Regular cardiac myocyte (primary cell): ENCODE results near the gene PIGW. TPM values are rescaled to one million over a fixed set of nuclear protein-coding genes. Genes with fewer than 3 reads are reported as not detected.

Experiments
- total RNA-seq: library from RNA; depleted of rRNA; stranded (reverse); fragments of >200 nt; gene quantifications from 2 replicates; pipeline ENCODE4 v1.2.3, GENCODE V29; 2014

Gene PIGW, protein sequence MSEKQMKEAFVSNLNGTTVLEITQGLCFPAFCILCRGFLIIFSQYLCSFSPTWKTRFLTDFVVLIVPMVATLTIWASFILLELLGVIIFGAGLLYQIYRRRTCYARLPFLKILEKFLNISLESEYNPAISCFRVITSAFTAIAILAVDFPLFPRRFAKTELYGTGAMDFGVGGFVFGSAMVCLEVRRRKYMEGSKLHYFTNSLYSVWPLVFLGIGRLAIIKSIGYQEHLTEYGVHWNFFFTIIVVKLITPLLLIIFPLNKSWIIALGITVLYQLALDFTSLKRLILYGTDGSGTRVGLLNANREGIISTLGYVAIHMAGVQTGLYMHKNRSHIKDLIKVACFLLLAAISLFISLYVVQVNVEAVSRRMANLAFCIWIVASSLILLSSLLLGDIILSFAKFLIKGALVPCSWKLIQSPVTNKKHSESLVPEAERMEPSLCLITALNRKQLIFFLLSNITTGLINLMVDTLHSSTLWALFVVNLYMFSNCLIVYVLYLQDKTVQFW
- total RNA-seq = 3.7 and 12.3 TPM in 2 replicates

GRCh38 chr17:36534840-36535668 is at the start of gene PIGW, which contains the start of gene MYO19:
Gene PIGW (plus strand): TSS chr17:36534987. CDS start chr17:36537102, 2,115 bp downstream.
Gene MYO19 (minus strand): TSS chr17:36534868. CDS start chr17:36532538, 2,330 bp downstream.

GRCh38 chr17:36486204-36487194 is 48.3 kb upstream of the PIGW start, which contains the start of gene ZNHIT3:
Gene ZNHIT3 (plus strand): TSS chr17:36486681. CDS start chr17:36486700, 19 bp downstream.

GRCh38 chr17:36544307-36545076 is 9.7 kb downstream of the PIGW start, which contains the start of gene GGNBP2:
Gene GGNBP2 (plus strand): TSS chr17:36544919. CDS start chr17:36545725, 806 bp downstream.

Other genes with a start within 250 kb of the PIGW start
- gene TBC1D3G, start 211.1 kb upstream of the PIGW start, total RNA-seq = not detected in 2 replicates
- not detected in 2 replicates for gene TBC1D3H, start 146.6 kb upstream of the PIGW start, total RNA-seq
- 17.4 and 20.9 TPM in 2 replicates for gene ZNHIT3, start 48.3 kb upstream of the PIGW start, total RNA-seq
- gene MYO19, start 119 bp upstream of the PIGW start, total RNA-seq = 38.6 and 64.4 TPM in 2 replicates
- gene GGNBP2, start 9.9 kb downstream of the PIGW start, total RNA-seq = 46.2 and 48.3 TPM in 2 replicates
- 4.2 and 9.2 TPM in 2 replicates for gene DHRS11, start 56.9 kb downstream of the PIGW start, total RNA-seq
- gene MRM1, start 66.6 kb downstream of the PIGW start, total RNA-seq = 6.5 and 7.9 TPM in 2 replicates